AG10803 (cell line): ENCODE data around the gene CIAO3.

ENCODE experiments used
- DNase-seq: peaks from one replicate; pipeline ENCODE4 v3.0.0; 2010; ENCODE audit warnings: low read depth
- H3K4me3 ChIP-seq: 2 replicates; pipeline ENCODE4 v1.5.1; 2011; ENCODE audit warnings: mild to moderate bottlenecking, low read length, control low read depth
- TF ChIP-seq, protein P1 (sequence below): conservative IDR thresholded peaks from 2 replicates; pipeline ENCODE4 v1.5.1; 2011; ENCODE audit warnings: mild to moderate bottlenecking, low read length, control low read depth, inconsistent platforms

The CIAO3 gene

DNA sequence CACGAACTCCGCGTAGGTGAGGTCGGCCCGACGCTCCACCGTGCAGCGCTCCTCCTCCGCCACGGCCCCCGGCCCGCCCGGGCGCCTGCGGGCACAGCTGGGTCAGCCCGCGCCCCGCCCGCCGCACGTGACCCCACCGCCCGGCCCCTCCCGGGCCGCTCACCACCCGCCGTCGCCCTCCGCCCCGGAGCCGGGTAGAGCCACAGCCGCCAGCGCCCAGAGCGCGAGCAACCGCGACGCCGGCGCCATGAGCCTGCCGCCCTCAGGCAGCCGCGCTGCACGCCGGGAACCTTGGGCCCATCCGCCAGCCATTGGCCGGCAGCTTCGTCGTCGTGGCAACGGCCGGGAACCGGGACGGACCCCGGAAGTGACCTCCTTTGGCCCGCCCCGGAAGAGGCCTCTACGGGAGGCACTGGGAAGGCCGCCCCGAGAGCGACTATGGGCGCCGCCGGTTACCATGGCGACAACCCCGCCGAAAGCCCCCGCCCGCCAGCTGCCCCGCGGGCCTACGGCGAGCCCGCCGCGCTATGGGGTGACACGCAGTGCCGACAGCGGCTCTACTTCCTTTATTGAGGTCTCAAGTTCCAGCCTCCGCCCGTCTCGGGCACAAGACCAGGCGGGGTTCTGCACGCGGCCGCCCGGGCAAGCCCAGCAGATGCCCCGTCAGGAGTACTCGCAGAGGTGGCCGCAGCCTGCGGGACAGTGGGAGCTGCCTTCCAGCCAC, 56.6 kb downstream of the CIAO3 start, which contains the start of gene JMJD8:
Gene JMJD8 (minus strand): TSS at position 264 of the 724 bp plus-strand sequence. CDS start 15 bp downstream, at position 249.
- peak within 1 kb of the TSS; percentile 62 for H3K4me3 ChIP-seq
- DNase-seq: peak; percentile 94
- TF ChIP-seq, protein P1, sequence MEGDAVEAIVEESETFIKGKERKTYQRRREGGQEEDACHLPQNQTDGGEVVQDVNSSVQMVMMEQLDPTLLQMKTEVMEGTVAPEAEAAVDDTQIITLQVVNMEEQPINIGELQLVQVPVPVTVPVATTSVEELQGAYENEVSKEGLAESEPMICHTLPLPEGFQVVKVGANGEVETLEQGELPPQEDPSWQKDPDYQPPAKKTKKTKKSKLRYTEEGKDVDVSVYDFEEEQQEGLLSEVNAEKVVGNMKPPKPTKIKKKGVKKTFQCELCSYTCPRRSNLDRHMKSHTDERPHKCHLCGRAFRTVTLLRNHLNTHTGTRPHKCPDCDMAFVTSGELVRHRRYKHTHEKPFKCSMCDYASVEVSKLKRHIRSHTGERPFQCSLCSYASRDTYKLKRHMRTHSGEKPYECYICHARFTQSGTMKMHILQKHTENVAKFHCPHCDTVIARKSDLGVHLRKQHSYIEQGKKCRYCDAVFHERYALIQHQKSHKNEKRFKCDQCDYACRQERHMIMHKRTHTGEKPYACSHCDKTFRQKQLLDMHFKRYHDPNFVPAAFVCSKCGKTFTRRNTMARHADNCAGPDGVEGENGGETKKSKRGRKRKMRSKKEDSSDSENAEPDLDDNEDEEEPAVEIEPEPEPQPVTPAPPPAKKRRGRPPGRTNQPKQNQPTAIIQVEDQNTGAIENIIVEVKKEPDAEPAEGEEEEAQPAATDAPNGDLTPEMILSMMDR: no peak

DNA sequence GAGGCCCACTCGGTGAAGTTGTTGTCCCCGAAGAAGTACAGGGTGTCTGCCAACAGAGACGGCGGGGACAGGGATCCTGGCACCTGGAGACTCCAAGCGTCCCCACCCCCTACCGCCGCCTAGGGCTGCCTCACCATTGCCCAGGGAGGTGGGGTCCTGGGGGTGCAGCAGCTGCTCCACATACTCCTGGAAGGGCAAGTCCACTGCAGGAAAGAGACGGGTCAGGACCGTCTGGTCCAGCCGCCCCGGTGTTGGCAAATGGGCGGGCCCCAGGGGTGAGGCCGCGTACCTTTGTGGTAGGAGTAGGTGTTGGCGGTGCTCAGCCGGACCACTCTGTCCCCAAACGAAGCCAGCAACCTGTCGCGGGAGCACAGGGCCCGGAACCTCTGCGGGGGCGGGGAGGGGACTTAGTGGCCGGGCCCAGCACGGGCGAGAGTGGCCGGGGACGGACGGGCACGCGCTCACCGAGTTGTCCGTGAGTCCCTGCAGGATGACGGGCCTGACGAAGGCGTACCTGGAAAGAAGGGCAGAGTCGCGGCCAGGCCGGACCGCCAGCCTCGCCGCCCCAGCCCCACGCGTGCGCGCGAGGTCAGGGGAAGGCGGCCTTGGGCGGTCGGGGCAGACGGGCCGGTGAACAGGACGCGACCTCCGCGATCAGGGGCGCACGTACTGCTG, 57.3 kb downstream of the CIAO3 start:
- peak overlapping the region; percentile 62 for H3K4me3 ChIP-seq
- DNase-seq: no peak
- TF ChIP-seq, protein P1: no peak

DNA sequence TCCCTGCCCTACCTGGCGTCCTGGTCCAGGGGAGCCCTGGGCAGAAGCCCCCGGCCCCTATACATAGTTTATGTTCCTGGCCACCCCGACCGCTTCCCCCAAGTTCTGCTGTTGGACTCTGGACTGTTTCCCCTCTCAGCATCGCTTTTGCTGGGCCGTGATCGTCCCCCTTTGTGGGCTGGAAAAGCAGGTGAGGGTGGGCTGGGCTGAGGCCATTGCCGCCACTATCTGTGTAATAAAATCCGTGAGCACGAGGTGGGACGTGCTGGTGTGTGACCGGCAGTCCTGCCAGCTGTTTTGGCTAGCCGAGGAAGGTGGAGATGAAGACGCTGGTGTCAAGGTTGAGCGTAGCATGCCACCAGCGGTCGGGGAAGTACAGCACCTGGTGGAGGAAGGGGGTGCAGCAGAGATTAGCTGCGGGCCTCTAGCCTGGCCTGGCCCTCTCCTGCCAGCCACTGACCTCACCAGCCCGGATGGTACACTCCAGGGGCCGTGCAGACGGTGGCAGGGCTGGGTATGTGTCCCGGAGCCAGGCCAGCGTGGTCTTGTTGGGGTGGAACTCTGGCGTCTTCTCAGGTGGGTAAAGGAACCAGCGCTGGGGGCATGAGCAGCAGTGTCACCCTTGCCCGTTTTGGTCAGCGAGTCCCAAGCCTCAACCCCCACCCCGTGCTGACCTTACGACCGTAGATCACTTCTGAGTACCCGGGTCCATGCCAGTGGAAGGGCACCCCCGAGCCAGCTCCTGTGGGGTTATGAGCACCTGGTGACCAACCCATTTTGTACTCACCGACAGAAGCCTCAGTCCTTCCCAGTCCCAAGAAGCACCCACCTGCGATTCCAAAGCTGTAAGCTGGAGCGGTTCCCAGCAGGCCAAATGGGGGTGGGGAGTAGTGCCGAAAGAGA, 58.1 kb downstream of the CIAO3 start:
- H3K4me3 ChIP-seq: peak overlapping the region; percentile 62

DNA sequence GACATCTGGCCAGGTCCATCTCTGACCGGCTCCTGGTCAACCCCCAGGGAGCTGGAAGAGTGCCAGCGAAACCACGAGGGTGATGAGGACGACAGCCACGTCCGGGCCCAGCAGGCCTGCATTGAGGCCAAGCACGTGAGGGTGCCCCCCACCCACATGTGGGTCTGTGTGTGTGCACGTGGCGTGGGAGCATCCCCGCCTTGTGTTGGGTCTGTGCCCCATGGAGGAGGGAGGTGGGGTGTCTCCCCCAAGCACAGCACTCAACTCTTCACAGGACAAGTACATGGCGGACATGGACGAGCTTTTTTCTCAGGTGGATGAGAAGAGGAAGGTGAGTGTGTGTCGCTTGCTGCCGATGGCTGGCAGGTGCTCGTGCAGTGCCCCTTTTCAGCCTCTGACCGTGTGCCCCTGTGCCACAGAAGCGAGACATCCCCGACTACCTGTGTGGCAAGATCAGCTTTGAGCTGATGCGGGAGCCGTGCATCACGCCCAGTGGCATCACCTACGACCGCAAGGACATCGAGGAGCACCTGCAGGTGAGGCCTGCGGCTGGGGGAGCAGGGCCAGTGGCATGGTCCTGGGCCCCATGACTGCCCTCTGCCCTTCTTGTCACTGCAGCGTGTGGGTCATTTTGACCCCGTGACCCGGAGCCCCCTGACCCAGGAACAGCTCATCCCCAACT, 58.9 kb downstream of the CIAO3 start:
- H3K4me3 ChIP-seq: peak overlapping the region; percentile 76
- DNase-seq: no peak
- TF ChIP-seq, protein P1: no peak

More for the DNA sequence above, 58.1 kb downstream of the CIAO3 start:
- TF ChIP-seq, protein P1: no peak
- no peak for DNase-seq

DNA sequence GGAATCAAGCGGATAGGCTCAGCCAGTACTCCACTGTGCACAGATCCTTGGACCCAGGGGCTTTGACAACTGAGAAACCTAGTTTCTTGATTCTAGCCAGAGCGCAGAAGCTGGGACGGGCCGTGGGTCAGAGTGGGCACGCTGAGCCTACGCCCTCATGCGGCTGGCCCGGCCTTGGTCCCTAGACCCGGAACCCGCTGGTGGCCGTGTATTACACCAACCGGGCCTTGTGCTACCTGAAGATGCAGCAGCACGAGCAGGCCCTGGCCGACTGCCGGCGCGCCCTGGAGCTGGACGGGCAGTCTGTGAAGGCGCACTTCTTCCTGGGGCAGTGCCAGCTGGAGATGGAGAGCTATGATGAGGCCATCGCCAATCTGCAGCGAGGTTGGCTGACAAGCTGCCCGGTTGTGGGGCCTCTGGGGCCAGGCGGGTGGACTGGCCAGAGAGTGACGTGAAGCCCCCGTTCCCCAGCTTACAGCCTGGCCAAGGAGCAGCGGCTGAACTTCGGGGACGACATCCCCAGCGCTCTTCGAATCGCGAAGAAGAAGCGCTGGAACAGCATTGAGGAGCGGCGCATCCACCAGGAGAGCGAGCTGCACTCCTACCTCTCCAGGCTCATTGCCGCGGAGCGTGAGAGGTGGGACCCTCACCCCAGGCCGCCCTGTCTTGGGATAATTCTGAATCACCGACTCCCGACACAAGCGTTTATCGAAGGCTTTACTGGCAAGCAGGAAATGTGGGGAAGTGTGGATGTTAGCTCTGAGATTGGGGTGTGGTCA, 59.6 kb downstream of the CIAO3 start:
- peak; percentile 53 for DNase-seq

More for the DNA sequence above, 59.6 kb downstream of the CIAO3 start:
- peak overlapping the region; percentile 76 for H3K4me3 ChIP-seq
- TF ChIP-seq, protein P1: no peak; the same call in 1 of the 2 replicates
